ENCODE measurements around the gene CNKSR1. TPM values are rescaled to one million over a fixed set of nuclear protein-coding genes. Genes with fewer than 3 reads are reported as not detected.

Gene CNKSR1
- total and polyA plus RNA-seq, 2 of the 4 experiments (the other 2 are of a cell fraction) = 0.43 TPM; not detected in 1

- POLR2A ChIA-PET (ENCODE audit: unreplicated experiment) = interaction anchor here (0.7 kb wide), 1 partner anchor 22 kb away, joined by 5 read pairs; no protein-coding TSS in a partner anchor
- ATAC-seq (ENCODE audit: low read depth) = no peak
Observed at GRCh38 chr1:26189751-26190275, 12.5 kb downstream of the CNKSR1 start.

More at GRCh38 chr1:26189751-26190275, 12.5 kb downstream of the CNKSR1 start:
- no peak for DNase-seq
- no peaks in the 10 kb centered on the region for H3K36me3 ChIP-seq (ENCODE audit: control insufficient read depth, insufficient read depth, low read length)
- no peak overlapping the region for H2BK20ac ChIP-seq (ENCODE audit: low read depth, low read length)
- H3K27ac ChIP-seq (ENCODE audit: insufficient read depth, low read length) = no peak overlapping the region
- H3K27me3 ChIP-seq (ENCODE audit: control insufficient read depth, insufficient read depth, low read length) = peaks cover 16% of the 10 kb centered on the region
- H4K8ac ChIP-seq (ENCODE audit: low read depth in 2 of 2, low read length in 2 of 2) = no peak overlapping the region
- no peak overlapping the region for H3K23ac ChIP-seq (ENCODE audit: low read depth, low read length)
- H4K20me1 ChIP-seq (ENCODE audit: insufficient read depth, low read length) = no peaks in the 10 kb centered on the region
- H3K14ac ChIP-seq (replicated peaks; ENCODE audit: low read depth, low read length) = no peak overlapping the region
- no peak for TF ChIP-seq RCOR1 (IDR thresholded peaks at IDR 0.05; ENCODE audit: insufficient replicate concordance, low read length)
- no peak for TF ChIP-seq BHLHE40 (IDR thresholded peaks at IDR 0.05; ENCODE audit: low read depth, low read length)
- no peak for TF ChIP-seq MAFK (IDR thresholded peaks at IDR 0.05; ENCODE audit: low read depth, low read length)
- no peak for TF ChIP-seq MXI1 (IDR thresholded peaks at IDR 0.05; ENCODE audit: borderline replicate concordance, low read depth, low read length)
- no peak for TF ChIP-seq POLR2A (IDR thresholded peaks at IDR 0.05; ENCODE audit: low read depth, low read length)
- TF ChIP-seq NFE2L2 (IDR thresholded peaks at IDR 0.05; ENCODE audit: low read depth, low read length) = no peak
- TF ChIP-seq USF2 (IDR thresholded peaks at IDR 0.05; ENCODE audit: low read depth, low read length) = no peak
- TF ChIP-seq ELK1 (IDR thresholded peaks at IDR 0.05; ENCODE audit: borderline replicate concordance, low read depth, low read length) = no peak
- TF ChIP-seq CEBPB (IDR thresholded peaks at IDR 0.05; ENCODE audit: low read depth, low read length) = no peak
- no peak for TF ChIP-seq RFX5 (IDR thresholded peaks at IDR 0.05; ENCODE audit: low read depth, low read length)
- H2AFZ ChIP-seq (replicated peaks; ENCODE audit: low read length, poor library complexity) = no peak overlapping the region
- H3K79me1 ChIP-seq (ENCODE audit: low read depth in 1 of 2, low read length in 2 of 2) = no peaks in the 10 kb centered on the region
- H2AK9ac ChIP-seq (replicated peaks; ENCODE audit: low read depth, low read length, poor library complexity) = no peak overlapping the region
- intact Hi-C loops (cut with micrococcal nuclease) (no loop called here), in situ Hi-C loops (cut with MboI; ENCODE audit: low sequenced_read_pairs) (no loop called here), dilution Hi-C loops (cut with HindIII; ENCODE audit: low sequenced_read_pairs, unreplicated experiment) (no loop called here)
- no peak overlapping the region for H4K91ac ChIP-seq (ENCODE audit: insufficient read depth, low read depth, low read length)
- CTCF ChIA-PET = interaction anchor here (1.1 kb wide), 1 partner anchor 89 kb away, joined by 3 read pairs; no protein-coding TSS in a partner anchor
- H2AK5ac ChIP-seq (ENCODE audit: low read depth, low read length) = no peak overlapping the region
- H3K4me3 ChIP-seq (ENCODE audit: insufficient read depth, low read depth, low read length) = no peak overlapping the region
- no peak overlapping the region for H3K9ac ChIP-seq (ENCODE audit: low read depth, low read length)
- no peak overlapping the region for H3K56ac ChIP-seq (ENCODE audit: extremely low read depth, insufficient read depth, low read length)
- H2BK120ac ChIP-seq (ENCODE audit: low read depth, low read length) = no peak overlapping the region
- H2BK5ac ChIP-seq (ENCODE audit: low read depth, low read length, poor library complexity, severe bottlenecking) = no peak overlapping the region
- H3K9me3 ChIP-seq (ENCODE audit: control insufficient read depth, insufficient read depth, low read length) = no peaks in the 10 kb centered on the region
- H3K4me1 ChIP-seq (ENCODE audit: control insufficient read depth, insufficient read depth, low read length) = no peaks in the 10 kb centered on the region
- H3K4me2 ChIP-seq (ENCODE audit: low read depth, low read length) = no peak overlapping the region
- H4K5ac ChIP-seq (ENCODE audit: low read depth, low read length) = no peak overlapping the region
- no CpG with 5 or more reads among the region's 7 CpGs for WGBS, 2 experiments (ENCODE audit: extremely low coverage in 2 of 2, insufficient read length in 1 of 2)
- no peaks in the 10 kb centered on the region for H3K9me1 ChIP-seq (ENCODE audit: insufficient read depth, low read length)
- no peak overlapping the region for H2BK15ac ChIP-seq (ENCODE audit: low read depth, low read length)
- no peak overlapping the region for H3K4ac ChIP-seq (ENCODE audit: low read depth, low read length)
- H3K18ac ChIP-seq (ENCODE audit: low read depth, low read length) = no peak overlapping the region
- BruUV-seq (replicated peaks) = no TSS peak

Measured in IMR-90 (cell line).